ENCODE data around the gene MCF2L.

The MCF2L gene

DNA sequence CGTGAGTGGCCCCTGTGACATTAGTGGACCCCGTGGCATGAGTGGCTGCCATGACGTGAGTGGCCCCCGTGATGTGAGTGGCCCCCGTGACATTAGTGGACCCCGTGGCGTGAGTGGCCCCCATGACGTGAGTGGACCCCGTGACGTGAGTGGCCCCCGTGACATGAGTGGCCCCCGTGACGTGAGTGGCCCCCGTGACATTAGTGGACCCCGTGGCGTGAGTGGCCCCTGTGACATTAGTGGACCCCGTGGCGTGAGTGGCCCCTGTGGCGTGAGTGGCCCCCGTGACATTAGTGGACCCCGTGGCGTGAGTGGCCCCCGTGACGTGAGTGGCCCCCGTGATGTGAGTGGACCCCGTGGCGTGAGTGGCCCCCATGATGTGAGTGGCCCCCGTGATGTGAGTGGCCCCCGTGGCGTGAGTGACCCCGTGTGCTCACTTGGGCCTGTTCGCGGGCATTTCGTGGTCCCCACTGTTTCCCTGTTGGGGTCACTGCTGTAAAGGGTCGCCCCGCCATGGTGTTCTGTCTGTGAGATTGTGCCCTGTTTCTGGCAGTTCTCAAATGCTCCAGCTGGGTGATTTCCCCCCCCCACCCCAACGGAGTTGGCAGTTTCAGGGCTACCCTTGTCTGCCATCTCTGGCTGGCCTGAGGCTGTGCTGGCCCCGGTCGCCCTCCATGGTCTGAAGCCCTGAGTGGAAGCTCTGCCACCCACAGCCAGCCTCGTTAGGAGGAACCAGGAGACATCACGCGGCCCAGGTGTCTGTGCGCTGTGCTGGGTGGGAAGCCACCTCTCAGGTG lies 64.2 kb downstream of the MCF2L start:
- no peak for DNase-seq

DNA sequence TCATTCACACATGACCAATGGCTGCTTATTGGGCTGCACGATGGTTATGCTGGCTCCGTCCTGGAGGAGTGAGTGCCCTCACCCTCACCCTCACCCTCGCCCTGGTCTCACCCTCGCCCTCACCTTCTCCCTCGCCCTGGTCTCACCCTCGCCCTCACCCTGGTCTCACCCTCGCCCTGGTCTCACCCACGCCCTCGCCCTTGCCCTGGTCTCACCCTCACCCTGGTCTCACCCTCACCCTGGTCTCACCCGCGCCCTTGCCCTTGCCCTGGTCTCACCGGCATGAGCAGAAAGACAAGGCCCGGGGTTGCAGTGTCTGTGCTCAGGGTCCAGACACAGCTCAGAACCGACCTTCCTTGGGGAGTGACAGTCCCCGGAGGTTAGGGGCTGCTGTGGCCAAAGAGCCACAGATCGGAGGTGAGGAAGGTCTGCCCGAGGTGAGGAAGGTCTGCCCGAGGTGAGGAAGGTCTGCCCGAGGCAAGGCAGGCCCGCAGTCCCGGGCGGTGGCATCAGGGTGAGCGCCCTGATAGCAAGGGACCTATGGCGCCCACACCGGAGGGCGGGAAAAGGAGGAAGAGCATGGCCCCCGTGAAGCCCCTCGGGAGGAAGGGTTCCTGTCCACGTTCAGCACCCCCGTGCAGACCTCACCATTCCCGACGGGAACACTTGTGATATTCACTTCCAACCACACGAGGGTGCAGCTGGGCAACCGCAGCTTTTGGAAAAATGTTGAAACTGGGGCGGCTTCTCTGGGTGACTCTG lies 65.6 kb downstream of the MCF2L start:
- DNase-seq, result no peak

DNA sequence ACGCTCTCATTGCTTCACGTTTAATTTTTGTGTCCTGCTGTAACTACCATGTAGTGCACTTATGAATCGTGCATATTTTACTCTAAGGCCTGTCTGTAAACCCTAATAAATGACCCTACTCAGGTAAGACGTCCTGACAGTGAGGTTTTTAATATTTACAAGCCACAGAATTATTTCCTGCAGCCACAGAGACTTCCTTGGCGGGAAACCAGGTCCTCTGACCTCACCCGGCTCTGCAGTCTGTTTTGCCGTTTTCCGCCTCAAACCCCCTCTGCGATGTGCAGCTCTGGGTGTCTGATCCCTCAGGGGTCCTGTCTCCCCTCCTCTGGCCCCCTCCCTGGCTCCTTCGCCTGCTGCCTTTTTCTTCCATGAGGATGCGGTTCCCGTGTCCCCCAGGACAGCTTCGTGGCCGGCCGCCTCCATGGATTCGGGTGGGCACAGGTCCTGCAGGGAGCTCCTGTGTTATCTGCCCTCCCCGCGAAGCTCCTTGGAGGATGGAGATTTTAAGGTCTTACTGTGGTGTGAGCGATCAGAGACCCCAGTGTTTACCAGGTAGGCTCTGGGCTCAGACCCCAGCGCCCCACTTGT lies 66.3 kb downstream of the MCF2L start:
- DNase-seq, result no peak

DNA sequence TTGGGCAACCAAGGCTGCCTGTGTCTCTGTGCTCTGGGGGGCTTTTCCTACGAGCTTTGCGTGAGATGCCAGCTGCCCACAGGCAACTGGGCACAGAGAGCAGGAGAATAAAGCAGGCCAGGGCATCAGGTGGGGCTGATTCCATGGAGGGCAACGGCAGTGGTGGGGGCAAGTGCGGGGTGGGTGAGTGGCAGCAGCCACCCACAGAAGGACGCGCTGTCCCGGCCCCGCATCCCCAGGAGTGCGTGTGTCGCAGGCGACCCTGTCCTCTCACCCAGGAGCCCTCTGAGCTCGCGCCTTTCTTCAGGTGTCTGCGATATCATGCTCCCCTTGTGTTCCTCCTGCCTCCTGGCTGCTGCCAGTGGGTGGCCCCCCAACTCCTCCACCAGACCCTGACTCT lies 67.4 kb downstream of the MCF2L start:
- no peak for DNase-seq

DNA sequence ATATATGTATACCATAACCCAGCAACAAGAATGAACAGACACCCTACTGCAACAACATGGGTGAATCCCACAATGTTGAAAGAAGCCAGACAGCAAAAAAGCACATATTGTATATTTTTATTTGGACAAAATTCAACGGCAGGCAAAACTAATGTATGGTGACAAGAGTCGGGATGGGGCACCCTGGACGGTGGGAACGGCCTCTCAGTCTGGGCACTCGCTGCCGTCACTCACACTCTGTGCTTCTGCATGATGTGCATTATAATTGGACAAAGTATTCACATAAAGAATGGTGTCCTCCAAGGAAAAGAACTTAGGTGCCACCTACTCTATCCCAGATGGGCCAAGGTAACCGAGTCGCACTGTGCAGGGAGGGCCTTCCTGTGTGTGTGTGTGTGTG lies 71.0 kb downstream of the MCF2L start:
- no peak for DNase-seq

DNA sequence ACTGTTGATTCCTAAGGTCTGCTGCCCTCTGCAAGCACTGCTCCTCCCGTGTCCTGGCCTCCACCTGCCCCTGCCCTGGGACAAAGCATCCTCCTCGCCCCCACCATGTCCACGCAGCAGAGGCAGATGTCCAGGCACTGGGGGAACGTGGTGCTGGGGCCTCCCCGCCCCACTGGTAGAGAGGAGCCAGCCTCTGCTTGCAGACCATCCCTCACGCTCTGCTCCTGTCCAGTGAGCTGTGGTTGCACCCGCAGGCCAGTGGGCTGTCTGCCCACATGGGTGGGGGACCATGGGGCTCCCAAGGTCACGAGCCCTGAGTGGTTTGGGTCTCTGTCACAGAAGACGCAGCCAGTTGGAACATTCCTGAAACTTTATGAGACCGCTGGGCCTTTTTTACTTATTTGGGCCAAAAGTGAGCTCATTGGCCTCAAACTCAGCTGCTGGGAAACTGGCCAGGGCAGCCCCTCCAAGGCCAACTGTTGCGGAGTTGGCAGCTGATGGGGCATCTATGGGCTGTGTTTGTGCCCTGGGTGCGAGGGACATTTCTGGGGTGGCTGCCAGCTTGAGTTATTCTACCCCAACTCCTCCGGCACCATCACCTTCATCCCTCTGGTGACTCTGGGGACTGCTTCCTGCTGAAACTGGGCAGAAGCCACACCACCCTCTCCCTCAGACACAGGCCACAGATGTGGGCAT lies 71.7 kb downstream of the MCF2L start:
- DNase-seq, result no peak

DNA sequence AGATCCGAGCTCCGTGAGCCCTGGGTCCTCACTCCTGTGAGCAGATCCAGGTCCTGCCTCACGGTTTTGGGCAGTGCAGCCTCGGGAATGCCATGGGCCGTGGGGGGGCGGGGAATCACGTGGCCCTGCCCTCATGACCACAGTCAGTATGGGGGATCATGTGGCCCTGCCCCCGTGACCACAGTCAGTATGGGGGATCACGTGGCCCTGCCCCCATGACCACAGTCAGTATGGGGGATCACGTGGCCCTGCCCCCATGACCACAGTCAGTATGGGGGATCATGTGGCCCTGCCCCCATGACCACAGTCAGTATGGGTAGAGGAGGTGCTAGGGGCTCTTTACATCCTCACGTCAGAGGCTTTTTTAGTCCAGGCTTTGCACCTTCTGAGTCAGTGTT lies 72.3 kb downstream of the MCF2L start:
- no peak for DNase-seq

DNA sequence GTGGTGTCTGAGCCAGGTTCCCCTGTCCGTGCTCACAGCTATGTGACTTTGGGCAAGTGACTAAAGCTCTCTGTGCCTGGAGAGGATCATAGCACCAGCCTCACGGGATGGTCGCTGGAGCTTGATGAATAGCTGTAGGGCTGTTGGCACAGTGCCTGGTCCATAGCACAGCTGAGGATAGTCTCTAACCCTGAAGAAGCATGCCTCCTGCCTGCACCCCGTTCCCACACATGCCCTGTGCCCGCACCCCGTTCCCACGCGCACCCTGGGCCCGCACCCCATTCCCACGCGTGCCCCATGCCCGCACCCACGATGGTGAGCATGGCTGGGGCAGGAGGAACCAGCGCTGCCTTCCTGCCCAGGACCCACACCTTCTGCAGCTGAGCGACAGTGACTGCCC lies 72.9 kb downstream of the MCF2L start:
- DNase-seq, result no peak

DNA sequence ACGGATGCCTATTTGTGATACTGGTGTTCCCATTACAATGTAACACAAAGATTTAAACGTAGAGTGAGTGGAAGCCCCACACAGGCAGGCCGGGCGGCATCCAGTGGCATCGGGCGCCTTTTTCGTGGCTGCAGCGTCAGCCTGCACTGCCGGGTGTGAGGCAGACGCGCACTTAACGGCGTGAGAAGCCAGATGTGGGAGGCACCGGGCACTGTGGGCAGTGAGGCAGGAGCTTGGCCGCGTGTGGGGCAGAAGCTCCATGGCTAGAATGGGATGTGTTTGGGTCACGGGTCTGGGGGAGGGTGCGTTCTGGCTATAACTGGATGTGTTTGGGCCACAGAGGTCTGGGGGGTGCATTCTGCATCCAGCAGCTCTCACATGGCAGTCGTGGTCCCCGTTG lies 73.4 kb downstream of the MCF2L start:
- DNase-seq, result no peak

DNA sequence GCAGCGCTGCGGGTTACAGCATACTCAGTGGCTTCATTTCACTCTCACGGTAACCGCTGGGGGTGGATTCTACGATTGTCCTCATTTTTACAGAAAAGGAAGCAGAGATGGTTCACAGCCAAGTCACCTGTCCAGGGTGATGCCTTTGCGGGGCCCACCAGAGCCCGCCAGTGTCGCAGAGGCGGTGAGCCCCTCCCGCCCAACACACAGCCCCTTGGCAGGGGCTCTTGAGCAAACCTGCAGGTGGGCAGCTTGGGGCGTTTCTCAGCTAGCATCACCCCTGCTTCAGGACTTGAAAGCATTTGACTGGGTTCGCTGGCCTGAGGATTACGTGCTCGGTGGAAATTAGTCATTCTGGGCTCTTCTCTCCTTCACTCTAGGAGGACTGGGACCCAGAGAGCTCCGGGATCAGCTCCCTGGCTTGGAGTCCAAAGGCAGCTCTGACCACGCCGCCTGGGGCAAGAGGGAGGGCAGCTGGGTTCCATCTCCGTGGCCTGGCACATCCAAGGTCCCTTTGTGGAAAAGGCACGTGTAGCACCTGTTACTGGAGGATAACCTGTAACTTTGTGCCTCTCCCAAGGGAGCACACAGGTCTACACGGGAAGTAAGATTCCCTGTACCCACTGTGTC lies 74.1 kb downstream of the MCF2L start:
- DNase-seq, result no peak

DNA sequence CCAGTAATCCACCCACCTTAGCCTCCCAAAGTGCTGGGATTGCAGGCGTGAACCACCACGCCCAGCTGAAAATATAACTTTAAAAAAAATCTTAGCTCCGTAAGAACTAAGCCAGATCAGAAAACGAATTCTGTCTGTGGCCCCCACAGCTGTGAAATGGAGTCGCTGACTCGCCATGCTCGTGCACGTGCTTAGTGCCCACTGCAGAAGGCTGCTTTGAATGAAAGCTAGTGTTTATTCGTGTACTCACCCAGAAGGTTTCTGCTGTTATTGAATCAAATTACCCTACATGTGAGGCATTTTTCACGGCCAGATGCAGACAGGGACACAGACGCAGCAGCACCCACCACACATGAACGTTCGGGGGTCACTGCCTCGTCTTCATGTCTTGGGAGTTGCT lies 74.9 kb downstream of the MCF2L start:
- no peak for DNase-seq

DNA sequence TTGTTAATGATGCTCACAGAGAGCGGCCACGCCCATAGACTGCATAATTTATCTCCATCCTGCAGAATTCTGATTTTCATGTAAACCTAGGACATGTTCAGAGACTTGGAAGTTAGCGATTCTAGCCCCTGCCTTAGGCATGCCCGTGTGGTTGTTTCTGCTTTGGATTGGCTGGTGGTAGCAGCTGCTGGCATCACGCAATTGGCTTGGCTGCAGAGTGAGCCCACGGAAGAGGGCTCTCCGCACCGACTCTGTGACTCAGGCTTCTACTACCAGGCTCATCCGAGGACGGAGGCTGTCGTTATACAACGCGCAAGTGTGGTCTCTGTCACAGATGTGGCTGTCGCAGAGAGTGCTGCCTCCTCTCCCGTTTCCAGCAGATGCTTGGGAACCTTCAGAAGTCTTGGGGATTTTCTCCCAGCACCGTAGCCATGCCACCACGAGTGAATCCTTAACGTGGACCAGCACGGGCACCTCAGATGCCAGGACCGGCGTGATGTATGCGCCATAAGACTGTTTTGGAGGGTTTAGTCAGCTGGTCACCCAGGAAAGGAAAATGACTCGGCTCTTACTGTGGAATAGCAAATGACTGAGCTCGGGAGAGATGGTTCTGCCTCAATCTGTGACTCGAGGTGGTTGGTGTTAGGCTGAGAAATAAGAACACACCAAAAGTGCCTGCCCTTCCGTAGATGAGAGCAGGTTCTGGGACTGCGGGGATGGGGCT lies 75.5 kb downstream of the MCF2L start:
- DNase-seq, result no peak

DNA sequence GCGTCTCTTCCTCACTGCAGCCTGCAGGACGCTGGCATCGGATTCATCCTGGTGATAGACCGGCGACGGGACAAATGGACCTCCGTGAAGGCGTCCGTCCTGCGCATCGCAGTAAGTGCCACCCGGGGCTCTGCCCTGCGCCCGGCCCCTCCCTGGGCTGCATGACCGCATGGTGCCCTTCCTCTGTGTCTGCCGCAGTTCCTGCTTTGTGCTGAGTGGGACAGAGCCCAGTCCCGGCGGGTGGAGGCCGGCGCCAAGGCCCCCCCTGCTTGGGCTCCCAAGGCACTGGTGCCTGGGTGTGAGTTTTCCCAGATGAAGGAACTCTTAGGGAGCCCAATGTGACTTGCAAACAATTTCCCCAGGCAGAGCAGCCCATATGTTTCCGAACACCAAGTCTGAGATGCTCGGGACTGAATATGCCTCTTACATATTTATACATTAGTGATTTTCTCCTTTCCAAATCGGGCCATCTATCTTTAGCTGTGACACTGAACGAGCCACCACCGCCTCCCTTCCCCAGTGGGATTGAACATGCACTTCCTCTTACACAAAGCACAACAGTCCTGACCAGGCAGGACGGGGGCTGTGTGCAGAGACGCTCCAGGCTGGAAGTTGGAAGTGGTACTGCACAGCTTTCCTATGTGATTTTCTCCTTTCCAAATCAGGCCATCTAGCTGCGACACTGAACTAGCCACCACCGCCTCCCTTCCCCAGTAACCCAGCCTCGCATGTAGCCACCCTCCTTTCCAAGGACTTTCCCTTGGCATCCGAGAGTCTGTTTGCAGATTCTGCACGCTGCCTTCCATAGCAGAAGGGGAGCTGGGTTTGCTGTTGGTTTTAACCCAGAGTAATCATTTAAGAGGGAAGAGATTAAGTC lies 76.5 kb downstream of the MCF2L start:
- no peak for DNase-seq

DNA sequence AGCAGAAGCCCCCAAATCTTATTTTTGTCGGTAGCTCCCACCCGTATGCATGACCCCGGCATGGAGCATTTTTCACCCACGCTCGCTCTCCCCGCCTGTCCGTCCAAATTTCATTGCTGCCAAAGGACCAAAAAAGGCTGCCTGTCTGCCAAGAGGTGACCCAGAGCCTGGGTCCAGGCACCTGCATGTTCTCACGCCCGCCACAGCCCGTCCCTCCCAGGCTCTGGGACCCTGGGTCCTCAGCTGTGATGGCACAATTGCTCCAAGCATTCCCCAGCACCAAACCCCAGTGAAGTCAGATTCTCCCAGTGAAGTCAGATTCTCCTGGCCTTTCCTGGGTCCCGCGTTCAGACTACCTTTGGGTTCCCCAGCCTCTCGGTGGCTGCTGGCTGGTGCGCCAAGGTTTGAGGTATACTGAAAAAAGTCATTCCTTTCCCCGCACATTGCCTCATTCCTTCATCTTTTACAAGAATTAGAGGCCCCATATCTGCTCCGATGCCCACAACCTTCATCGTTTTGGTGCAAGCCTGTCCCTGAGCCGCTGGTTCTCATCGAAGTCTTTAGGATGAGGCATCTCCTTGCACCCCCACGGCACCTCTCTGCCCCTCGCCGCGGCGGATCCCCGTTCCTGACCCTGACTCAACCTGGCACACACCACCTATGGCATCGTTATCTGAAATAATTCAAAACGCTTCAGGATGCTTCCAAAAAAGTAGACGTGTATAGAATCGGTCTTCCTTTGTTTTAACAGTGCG lies 77.3 kb downstream of the MCF2L start:
- DNase-seq, result no peak

DNA sequence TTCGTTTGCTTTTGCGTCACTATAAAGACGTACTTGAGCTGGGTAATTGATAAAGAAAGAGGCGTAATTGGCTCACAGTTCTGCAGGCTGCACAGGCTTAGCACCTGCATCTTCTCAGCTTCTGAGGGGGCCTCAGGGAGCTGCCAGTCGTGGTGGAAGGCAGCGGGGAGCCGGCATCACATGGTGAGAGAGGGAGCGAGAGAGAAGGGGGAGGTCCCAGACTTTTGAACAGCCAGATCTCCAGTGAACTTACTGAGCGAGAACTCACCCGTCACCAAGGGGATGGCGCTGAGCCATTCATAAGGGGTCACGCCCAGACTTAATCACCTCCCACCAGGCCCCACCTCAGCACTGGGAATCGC lies 77.8 kb downstream of the MCF2L start:
- DNase-seq, result no peak

DNA sequence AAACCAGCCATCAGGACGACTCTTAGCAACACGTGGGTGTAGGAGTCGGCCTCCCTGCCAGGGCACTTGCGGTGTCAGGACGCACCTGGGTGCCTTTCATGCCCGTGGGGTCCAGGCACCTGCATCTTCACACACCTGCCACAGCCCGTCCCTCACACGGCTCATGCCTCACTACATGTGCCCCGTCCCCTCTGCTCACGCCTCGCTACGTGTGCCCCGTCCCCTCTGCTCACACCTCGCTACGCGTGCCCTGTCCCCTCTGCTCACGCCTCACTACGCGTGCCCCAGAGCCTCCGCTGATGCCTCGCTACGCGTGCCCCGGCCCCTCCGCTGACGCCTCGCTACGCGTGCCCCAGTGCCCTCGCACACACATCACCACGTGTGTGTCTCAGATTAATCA lies 78.6 kb downstream of the MCF2L start:
- DNase-seq, result no peak

DNA sequence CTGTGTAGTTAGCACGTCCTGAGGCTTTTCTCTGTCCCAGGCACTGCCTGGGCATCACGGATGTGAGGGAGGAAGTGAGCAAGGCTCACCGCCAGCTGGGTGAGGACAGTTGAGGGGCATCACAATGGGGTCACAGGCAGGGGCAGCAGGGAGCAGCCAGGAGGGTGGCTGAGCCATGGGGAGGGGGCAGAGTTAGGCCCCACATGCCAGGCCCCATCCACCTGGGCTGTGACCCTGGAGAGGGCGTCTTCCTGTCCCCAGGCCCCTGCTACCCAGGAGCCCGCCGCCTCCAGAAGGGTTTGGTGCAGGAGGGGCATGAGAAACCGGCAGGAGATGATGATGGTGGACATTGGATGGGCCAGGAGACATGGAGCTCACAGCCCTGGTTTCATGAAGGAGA lies 79.8 kb downstream of the MCF2L start:
- no peak for DNase-seq

DNA sequence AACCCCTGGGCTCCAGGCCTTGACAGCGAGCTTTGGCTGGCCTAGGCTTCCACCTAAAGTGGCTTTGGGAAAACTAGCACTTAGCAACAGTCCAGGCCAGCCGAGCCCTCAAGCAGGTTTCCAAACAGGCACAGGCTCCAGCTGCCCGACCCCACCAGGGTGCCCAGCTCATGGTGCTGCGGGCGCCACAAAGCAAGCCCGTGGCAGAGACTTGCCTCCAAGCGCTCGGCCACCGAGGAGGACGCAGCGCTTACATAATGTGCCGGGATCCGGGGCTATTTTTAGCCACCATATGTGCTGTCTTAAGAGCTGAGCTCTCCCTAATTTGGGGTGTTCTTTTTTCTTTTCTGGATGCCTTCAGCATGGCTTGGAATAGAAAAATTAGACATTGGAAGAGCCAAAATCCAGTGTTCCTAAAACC lies 80.5 kb downstream of the MCF2L start:
- DNase-seq, result no peak

DNA sequence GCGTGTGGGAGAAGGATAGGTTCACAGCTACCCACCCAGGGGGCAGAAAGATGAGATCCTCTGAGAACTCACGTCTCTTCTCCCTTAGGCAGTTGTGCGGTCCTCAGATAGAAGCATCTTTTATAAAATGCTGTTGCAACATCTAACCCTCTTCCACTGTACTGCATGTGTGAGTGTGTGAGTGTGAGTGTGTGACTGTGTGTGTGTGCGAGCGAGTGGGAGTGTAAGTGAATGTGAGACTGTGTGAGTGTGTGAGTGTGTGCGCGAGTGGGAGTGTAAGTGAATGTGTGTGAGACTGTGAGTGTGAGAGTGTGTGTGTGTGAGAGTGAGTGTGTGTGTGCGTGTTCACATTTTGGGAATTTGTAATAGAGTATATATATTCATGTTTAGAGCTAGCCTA lies 81.0 kb downstream of the MCF2L start:
- DNase-seq, result no peak

DNA sequence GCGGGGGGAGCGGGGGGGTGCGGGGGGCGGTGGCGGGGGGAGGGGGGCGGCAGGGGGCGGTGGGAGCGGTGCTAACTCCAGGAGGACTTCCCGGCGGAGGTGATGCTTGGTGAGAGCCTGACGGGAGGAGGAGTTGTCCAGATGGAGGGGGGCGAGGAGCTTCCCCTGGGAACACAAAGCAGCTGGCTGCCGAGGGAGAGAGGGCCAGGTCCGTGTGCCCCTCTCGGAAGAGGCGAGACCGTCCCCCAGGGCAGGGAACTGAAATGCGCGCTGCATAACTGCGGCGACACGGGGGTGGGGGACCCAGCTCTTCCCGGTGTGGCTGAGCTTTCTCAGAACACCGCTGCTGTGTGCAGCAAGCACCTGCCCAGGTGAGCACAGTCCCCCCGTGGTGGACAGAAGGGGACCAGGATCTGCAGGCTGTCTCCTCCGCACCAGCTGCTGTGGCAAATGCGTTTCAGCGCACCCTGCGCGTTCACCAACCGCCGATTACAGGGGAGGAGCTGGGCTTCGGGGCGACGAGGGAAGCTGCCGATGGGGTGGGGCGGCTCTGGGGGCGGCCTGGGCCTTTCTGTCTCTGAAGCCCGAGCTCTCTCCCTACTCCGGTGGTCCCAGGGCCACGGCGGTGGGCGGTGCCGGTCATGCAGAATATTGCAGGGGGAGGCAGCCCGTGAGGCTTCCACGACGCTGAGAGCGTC lies 81.9 kb downstream of the MCF2L start:
- no peak for DNase-seq

Data from T-helper 9 cell (primary cell).